GM18502 (cell line): Measurements from ENCODE around the gene CPT1B.

Experiments
- ATAC-seq: cut with Tn5 transposase; IDR thresholded peaks from one replicate; pipeline ENCODE4 v1.9.1; 2021; ENCODE audit warnings: mild to moderate bottlenecking; ENCODE audit not compliant: unreplicated experiment, poor library complexity

CPT1B gene

DNA sequence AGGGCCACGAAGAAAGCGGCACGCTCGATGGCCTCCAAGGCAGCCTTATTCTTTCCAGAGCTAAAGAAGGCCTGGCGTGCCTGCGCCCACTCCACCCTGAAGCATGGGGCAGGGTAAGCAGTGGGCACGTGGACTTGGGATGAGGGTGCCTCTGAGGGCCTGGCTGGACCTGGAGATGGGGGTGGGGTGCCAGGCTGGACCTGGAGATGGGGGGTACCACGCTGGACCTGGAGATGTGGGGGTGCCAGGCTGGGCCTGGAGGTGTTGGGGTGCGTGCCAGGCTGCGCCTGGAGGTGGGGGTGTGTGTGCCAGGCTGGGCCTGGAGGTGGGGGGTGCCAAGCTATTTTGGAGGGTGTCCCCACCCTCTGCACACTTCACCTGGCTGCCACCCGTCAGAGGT, 5.3 kb downstream of the CPT1B start:
- no peak for ATAC-seq

DNA sequence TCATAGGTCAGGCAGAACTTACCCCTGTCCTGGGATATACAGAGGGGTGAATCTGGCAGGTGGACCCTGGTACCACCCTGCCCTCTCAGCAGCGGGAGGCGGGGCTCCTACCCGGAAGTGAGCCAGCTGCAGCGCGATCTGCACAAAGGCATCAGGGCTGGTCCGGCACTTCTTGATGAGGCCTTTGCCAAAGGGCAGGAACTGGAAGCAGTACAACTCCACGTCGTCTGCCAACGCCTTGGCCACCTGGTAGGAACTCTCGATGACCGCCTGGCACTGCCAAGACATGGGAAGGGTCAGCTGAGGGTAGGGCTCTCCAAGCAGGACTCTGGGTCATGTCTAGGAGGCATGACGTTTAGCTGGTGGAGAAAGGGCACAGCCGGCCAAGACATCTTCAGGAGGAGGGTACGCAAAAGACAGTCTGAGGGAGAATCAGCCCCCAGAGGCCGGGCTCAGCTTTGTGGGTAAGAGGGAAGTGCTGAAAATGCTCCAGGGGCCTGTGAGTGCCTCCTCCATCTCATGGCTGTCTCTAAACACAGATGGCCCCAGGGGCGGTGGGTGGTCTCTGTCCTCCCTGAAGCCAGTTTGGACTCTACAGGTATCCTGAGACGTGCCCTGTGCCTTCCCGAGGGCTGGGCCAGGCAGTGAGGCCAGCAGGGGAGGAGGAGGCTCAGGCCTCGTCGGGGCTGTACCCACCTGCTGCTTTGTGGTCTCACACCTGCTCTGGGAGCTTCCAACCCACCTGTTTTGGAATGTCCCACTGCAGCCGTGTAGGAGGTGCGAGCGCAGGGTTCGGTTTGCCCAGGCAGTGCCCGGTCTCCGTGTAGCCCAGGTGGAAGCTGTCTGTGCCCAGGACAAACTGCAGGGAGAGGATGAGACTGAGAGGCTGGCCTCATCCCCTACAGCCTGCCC, 6.7 kb downstream of the CPT1B start:
- ATAC-seq: no peak

DNA sequence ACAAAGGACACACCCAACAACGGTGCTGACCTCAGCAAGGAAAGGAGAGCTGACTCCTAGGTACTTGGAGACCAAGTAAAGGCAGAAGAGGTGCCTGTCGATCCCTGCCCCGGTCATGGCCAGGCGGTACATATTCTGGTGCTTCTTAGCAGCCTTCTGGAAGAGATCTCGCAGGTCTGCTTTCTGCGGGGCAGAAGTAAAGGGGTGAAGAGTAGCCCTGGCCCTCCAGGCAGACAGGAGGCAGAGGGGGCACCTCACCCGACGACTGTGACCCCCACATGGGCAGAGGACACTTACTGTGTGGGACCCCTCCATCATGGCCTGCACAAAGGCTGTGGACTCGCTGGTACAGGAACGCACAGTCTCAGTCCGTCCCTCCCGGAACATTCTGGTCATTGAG, 7.4 kb downstream of the CPT1B start:
- no peak for ATAC-seq

DNA sequence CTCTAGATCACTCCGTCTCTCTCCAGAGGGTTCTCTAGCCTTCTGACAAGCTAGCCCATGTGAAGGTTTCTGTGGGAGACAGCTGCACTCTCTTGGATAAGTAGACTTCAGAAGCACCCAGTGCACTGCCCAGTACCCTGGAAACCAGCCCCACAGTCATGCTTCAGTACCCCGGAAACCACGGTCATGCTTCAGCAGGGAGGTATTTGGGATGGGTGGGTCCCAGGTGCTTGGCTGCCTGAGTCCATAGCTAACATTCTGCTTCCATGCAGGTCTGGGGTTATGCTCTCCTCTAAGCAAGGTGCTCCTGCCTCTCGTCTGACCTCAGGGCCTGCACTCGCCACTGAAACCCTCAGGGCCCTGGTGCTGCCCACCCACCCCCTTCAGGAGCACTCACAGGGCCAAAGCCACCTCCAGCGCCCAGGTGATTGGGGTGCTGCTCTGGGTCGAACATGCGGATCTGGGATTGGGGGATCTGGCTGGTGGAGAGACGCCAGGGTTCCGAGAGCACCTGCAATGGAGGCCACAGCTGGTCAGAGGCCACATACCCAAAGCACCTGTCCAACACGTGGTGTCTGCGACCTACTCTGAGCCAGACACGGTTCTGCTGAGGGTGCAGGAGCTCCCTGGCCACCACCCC, 8.2 kb downstream of the CPT1B start:
- no peak for ATAC-seq

DNA sequence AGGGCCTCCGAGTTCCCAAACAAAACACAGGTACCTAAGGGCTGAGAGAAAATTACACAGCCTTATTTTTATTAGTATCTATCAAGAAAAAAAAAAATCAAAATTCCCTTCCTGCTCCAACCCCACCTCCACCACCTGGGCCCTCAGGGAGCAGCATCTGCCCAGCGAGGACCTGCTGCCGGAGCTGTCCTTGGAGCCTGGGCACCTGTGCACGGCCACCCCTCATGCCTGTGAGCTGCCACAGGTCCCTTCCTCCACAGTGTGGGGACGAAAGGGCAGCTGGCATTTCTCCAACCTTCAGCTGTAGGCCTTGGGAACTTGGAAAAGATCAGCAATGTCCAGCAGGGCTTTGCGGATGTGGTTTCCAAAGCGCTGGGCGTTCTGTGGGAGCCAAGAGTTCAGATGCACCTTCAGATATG, 9.2 kb downstream of the CPT1B start:
- ATAC-seq: no peak

DNA sequence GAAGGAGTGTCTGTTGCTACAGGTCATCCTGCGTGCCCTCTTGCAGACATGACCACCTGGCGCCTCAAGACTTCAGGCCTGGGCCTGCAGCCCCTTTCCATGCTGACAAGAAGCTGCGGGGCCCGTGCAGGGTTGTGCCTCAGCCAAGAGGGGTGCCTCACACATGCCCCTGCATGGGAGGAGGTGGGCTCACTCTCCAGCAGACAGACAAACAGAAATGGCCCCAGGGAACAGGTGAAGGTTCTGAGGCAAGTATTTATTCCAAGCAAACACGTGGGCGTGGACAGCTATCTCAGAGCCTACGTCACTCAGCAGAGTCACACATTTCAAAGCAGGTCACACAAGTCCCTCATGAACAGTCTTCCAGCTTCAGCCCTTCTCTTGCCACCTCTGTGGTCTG, 9.6 kb downstream of the CPT1B start:
- ATAC-seq: no peak

DNA sequence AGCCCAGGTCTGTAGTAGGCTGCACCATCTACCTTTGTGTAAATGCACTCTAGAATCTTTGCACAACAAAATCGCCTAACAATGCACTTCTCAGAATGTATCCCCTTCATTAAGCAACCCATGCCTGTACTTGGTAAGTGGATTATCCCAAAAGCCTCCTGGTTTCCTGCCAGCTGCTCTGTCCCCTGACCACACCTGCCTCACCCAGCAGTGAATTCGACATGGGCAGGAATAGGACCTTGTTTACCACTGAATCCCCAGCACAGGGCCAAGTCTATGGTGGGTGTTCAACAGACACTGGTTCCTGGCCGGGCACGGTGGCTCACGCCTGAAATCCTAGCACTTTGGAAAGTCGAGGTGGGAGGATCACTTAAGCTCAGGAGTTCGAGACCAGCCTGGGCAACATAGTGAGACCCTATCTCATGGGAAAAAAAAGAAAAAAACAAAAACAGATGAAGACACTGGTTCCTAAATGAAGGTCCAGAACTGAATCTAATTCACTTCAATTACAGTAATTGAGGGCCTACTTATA, 10.4 kb downstream of the CPT1B start:
- no peak for ATAC-seq

DNA sequence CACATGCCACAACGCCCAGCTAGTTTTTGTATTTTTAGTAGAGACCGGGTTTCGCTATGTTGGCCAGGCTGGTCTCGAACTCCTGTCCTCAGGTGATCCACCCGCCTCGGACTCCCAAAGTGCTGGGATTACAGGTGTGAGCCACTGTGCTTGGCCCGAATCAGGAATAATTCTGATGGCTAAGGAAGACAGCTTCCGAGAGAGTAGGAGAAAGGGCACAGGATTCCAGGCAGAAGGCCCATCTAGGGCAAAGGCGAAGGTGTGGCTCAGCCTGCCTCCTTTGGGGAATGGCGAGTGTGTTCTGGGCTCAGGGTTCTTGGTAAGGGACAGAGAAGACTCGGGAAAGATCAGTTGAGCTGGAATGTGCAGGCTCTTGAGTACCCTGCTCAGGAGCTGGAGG, 13.9 kb downstream of the CPT1B start:
- no peak for ATAC-seq

DNA sequence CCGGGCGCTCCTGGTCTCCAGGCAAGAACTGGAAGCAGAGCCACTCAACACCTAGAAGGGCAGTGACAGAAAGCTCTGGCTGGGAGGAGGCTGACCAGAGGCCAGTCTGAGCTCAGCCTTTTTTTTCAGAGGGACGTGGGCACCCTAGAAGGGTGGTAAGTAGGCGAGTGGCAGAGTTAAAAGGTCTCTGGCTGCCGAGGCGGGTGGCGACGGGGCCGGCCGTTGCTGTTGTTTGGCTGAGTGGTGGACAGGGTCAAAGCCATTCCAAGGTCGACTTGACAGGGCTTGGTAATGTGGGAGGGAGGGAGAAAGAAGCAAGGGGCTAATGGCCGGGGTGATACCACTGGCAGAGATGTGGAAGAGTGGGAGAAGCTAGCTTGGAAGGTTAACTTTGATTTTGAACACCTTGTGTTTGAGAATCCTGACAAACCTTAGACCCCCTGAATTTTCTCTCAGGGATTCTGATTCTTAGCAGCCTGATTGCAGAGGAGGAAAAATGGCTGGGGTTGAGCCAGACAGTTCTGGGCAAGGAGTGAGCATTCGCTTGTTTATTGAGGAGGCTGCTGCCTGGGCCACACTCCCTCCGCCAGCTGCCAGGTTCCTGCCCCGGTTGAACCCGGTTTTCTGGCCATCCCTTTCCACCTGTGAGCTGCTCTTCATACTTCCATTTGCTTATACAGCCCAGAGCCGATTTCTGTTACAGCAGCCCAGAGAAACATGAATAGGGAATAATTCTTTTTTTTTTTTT, 14.6 kb downstream of the CPT1B start:
- no peak for ATAC-seq

DNA sequence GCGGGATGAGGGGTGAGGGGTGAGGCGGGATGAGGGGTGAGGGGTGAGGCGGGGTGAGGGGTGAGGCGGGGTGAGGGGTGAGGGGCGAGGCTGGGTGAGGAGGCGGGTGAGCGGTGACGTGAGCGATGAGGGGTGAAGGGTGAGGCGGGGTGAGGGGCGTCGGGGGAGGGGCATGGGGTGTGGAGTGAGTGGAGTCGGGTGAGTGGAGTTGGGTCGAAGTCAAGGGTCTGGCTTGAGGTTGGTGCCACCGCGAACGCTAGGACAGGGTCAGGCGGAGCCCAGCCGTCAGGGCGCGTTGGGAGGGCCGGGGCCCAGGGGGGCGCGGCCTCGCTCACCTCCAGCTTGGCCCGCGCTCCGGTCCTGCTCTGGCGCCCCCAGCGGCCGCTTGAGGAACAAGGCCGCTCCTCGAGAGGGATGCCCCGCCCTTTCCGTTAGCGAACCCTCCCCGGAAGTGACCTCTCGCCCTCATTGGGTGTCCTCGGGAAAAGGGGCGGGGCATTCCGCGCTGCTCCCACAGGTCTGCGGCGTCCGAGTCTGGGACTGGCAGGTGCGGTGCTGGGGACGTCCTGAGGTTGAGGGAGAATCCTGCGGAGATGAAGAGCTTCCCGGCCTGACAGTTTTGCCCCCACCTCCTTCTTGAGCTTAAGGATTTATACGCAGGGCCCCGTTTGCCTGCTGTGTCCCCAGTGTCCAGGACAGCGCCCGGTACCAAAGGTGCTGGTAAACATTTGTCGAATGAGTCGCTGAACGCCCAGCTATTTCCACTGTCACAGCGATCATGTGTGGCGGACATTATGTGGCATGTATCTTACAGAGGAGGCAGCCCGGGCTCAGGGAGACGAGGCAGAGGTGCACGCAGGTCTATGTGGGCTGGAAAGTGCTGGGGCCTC, 15.5 kb downstream of the CPT1B start, which contains the start of gene SYCE3:
Gene SYCE3 (minus strand): TSS at position 397 of the 890 bp plus-strand sequence. CDS start 6,514 bp downstream, outside the sequence.
- ATAC-seq: peak; percentile 93

DNA sequence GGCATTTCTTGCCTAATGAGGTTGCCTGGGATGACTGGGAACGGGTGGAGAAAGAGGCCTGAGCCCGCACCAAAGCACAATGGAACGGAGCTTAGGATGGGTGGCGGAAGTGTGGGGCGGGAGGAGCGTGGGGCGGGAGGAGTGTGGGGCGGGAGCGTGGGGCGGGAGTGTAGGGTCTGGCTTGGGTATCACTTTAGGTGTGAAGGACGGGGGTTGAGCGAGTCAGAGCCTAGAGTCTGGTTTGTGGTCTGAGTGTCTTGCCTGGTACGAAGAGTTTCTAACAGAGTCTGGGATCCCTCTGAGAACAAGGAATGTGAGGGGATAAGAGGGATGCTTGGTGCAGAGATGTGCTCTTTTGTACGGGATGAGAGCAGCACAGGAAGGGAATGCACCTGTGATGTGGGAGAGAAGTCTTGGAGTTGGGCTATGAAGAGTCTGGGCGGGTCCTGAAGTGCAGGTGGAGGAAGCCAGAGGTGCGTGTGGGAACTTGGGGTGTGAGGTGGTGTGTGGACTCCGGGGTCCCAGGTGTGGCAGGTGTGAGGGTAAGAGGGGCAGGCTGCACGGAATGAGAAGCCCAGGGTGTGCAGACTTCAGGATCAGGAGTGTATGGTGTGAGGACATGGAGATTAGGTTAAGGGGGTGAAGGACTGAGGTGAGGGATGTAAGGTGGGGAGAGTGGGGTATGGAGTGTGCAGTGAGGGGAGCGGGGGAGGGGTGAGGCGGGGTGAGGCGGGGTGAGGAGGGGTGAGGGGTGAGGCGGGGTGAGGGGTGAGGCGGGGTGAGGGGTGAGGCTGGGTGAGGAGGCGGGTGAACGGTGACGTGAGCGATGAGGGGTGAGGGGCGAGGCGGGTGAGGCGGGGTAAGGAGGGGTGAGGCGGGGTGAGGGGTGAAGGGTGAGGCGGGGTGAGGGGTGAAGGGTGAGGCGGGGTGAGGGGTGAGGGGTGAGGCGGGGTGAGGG, 16.5 kb downstream of the CPT1B start:
- ATAC-seq: no peak

DNA sequence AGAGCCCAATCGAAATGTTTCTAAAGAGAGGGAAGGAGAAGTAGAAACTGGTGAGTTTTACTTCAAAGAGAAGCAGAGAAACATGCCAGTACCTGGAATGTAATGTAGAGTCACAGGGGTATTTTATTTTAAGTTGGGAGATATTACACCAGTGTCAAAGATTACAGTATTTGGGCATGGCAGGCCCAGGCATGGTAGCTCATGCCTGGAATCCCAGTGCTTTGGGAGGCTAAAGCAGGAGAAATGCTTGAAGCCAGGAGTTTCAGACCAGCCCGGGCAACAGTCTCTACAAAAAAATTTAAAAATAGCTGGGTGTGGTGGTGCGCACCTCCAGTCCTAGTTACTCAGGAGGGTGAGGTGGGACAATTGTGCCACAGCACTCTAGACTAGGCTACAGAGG, 18.2 kb downstream of the CPT1B start:
- no peak for ATAC-seq

DNA sequence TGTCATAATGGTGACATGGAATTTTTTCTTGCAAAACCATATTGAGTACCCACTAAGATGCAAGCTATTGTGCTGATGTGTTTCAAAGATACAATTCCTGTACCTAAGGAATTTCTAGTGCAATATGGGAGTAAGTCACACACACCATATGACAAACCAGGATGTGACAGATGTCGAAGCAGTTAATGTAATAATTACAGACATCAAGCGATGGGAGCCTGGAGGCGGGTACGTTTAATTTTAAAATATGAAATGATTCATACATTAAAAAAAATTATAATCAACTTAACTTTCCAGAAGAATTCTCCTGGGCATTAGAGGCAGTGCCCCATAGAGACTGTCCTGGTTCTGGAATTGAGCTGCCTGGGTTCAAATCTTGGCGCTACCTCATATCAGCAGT, 21.5 kb downstream of the CPT1B start:
- ATAC-seq: no peak

DNA sequence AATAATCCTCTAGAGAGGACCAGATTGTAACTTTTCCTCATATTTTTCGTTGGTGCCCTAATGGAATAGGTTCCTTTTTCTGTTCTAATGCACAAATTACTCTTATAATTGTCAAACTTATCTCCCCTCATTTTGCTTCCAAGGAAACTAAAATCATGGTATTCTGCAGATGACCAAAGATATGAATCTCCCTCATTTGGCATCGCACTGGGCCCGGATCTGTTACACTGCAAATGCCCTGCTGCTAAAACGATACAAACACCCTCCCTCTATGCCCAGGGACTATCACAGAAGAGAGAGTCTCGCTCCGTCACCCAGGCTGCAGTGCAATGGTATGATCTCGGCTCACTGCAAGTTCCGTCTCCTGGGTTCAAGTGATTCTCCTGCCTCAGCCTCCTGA, 24.9 kb downstream of the CPT1B start:
- no peak for ATAC-seq

DNA sequence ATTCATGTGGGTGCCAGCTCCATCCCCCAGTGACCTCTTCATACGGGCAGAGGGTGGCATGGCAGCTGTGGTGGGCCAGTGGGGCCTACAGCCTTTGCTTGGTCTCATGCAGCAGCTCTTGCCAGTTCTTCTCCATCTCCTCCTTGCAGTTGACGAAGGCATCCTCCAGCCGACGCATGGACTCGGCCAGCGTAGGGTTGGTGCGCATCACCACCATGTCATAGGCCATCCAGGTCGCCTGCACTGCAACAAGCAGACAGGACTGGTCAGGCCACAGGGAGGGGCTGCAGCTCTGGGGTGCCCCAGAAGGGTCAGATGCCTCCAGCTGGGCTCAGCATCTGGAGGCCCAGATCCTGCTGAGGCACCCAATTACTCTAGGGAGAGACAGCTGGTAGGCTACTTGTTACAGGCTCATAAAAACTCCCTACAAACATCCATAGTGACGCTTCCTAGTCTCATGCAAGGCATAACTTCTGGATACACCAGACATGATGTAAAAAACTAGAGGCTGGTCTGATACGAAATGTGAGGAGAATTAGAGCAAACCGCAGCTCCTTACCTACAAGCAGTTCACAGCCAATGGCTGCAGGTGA, 27.0 kb downstream of the CPT1B start:
- ATAC-seq: no peak

DNA sequence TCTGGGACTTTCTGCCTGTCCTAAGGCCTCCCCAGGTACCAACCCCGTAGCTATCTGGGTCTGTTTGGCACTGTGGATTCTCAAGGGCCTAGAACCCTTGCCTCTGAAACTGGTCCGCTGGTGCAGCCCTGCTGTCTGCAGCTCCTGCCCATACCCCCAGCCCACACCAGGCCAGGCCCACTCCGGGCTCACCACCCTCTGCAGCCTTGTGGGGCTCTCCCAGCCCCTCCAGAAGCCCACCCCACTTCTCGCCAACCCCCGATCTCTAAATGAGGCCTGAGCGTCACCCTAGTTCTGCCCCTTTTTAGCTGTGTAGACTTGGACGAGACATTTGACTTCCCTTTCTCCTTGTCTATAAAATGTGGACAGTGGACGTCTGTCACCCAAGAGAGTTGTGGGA, 27.8 kb downstream of the CPT1B start:
- ATAC-seq: no peak

DNA sequence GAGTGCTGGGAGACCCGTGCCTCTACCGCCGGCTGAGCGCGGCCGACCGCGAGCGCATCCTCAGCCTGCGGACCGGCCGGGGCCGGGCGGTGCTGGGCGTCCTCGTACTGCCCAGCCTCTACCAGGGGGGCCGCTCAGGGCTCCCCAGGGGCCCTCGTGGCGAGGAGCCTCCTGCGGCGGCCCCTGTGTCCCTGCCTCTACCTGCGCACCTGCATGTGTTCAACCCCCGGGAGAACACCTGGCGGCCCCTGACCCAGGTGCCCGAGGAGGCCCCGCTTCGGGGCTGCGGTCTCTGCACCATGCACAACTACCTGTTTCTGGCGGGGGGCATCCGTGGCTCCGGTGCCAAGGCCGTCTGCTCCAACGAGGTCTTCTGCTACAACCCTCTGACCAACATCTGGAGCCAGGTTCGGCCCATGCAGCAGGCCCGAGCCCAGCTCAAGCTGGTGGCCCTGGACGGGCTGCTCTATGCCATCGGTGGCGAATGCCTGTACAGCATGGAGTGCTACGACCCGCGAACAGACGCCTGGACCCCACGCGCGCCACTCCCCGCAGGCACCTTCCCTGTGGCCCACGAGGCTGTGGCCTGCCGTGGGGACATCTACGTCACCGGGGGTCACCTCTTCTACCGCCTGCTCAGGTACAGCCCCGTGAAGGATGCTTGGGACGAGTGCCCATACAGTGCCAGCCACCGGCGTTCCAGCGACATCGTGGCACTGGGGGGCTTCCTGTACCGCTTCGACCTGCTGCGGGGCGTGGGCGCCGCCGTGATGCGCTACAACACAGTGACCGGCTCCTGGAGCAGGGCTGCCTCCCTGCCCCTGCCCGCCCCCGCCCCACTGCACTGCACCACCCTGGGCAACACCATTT, 29.1 kb downstream of the CPT1B start:
- no peak for ATAC-seq
